ENCODE data around the gene ABL1.

GRCh38 chr9:130891688-130892476 is 56.8 kb downstream of the ABL1 start:
- TF ChIP-seq CTCF (IDR thresholded peaks at IDR 0.05; ENCODE audit: insufficient read depth, low read depth, low read length), result no peak
- TF ChIP-seq EZH2 (IDR thresholded peaks at IDR 0.05; ENCODE audit: insufficient read depth, low read length), result no peak

Data from astrocyte (in vitro differentiated cells and primary cell).